ENCODE measurements around the gene LDHB.
"Not testable (repeated sequence)": the region's sequence is repeated elsewhere in the genome, so short reads cannot be mapped to it uniquely, and the experiment has no call there.

LDHB gene

GRCh38 chr12:21676776-21677175 lies 19.1 kb upstream of the LDHB start:
- H3K4me3 ChIP-seq (ENCODE audit: low read length), result no peak overlapping the region
- DNase-seq (ENCODE audit: low read depth), result no peak
- TF ChIP-seq CTCF (IDR thresholded peaks at IDR 0.05; ENCODE audit: insufficient read depth, low read depth, low read length, missing control alignments), result no peak

GRCh38 chr12:21675641-21676040 lies 18.0 kb upstream of the LDHB start:
- no peak for TF ChIP-seq CTCF (IDR thresholded peaks at IDR 0.05; ENCODE audit: insufficient read depth, low read depth, low read length, missing control alignments)
- H3K4me3 ChIP-seq (ENCODE audit: low read length), result no peak overlapping the region
- DNase-seq (ENCODE audit: low read depth), result peak; percentile 79

GRCh38 chr12:21675096-21675495 lies 17.5 kb upstream of the LDHB start:
- no peak for TF ChIP-seq CTCF (IDR thresholded peaks at IDR 0.05; ENCODE audit: insufficient read depth, low read depth, low read length, missing control alignments)
- H3K4me3 ChIP-seq (ENCODE audit: low read length), result no peak overlapping the region
- no peak for DNase-seq (ENCODE audit: low read depth)

GRCh38 chr12:21673830-21674552 lies 16.3 kb upstream of the LDHB start:
- not testable (repeated sequence) for H3K4me3 ChIP-seq (ENCODE audit: low read length); DNase-seq (ENCODE audit: low read depth)

- TF ChIP-seq CTCF (IDR thresholded peaks at IDR 0.05; ENCODE audit: insufficient read depth, low read depth, low read length, missing control alignments), result no peak
- DNase-seq (ENCODE audit: low read depth), result peak; percentile 74
- H3K4me3 ChIP-seq (ENCODE audit: low read length), result no peak overlapping the region
These were observed 14.5 kb upstream of the LDHB start for GRCh38 chr12:21672146-21672545.

- no peak overlapping the region for H3K4me3 ChIP-seq (ENCODE audit: low read length)
- no peak for DNase-seq (ENCODE audit: low read depth)
- no peak for TF ChIP-seq CTCF (IDR thresholded peaks at IDR 0.05; ENCODE audit: insufficient read depth, low read depth, low read length, missing control alignments)
These were observed 9.1 kb upstream of the LDHB start for GRCh38 chr12:21666722-21667121.

- no peak overlapping the region for H3K4me3 ChIP-seq (ENCODE audit: low read length)
- no peak for TF ChIP-seq CTCF (IDR thresholded peaks at IDR 0.05; ENCODE audit: insufficient read depth, low read depth, low read length, missing control alignments)
- DNase-seq (ENCODE audit: low read depth), result no peak
These were observed 8.2 kb upstream of the LDHB start for GRCh38 chr12:21665816-21666215.

Measured in epithelial cell of esophagus (primary cell).